HepG2 (cell line): Measurements from ENCODE around the gene ADGRB2. TPM values are rescaled to one million over a fixed set of nuclear protein-coding genes. Genes with fewer than 3 reads are reported as not detected.

ENCODE experiments used
- ATAC-seq: fragments of 200-7000 bp; cut with Tn5 transposase; 3 replicates; pipeline ENCODE4 v1.9.1; 2020; ENCODE audit warnings: mild to moderate bottlenecking, moderate library complexity
- BruUV-seq: library from RNA; stranded (reverse); fragments of 400-500 nt; replicated peaks from 2 replicates; lab custom pipeline; 2021; lab: Mats Ljungman, UMichigan
- CTCF ChIA-PET: fragments of 300-600 bp; formaldehyde crosslinking; extraction: SDS; loops from one replicate; lab custom pipeline; 2021; ENCODE audit warnings: low total read pairs, inconsistent platforms, low intra/inter-chr PET ratio; lab: Yijun Ruan, JAX
- POLR2A ChIA-PET: fragments of 350-600 bp; sonication (Branson Sonifier 250); formaldehyde crosslinking; loops from one replicate; lab custom pipeline; 2020; ENCODE audit warnings: antibody characterized with exemption, inconsistent platforms; lab: Yijun Ruan, JAX
- DNase-seq: peaks from one replicate; pipeline ENCODE4 v3.0.0-alpha.2; 2015; ENCODE audit warnings: low spot score
- FAIRE-seq: peaks from 3 replicates; lab custom pipeline; 2011; peaks lifted over from hg19 to GRCh38; lab: Jason Lieb, UNC
- H2AFZ ChIP-seq: one replicate; pipeline ENCODE4 v1.6.1; 2011; ENCODE audit warnings: low read length, inconsistent platforms
- H3K27ac ChIP-seq: fragments of 300-600 bp; 3 replicates; pipeline ENCODE4 v1.8.0; 2011; ENCODE audit warnings: mixed run types, mild to moderate bottlenecking, mixed read lengths, low read length, inconsistent platforms; ENCODE audit not compliant: insufficient read depth; ENCODE audit errors: extremely low read length
- H3K27me3 ChIP-seq, 2 experiments: fragments of 200-600 bp in 1 of 2; 2 replicates in 1 of 2; 3 replicates in 1 of 2; pipeline versions ENCODE4 v1.6.0 to v1.8.0; 2011; ENCODE audit warnings: low read length in 2 of 2, mild to moderate bottlenecking in 2 of 2, moderate library complexity in 2 of 2, inconsistent platforms in 1 of 2; ENCODE audit not compliant: insufficient read depth in 2 of 2, control insufficient read depth in 1 of 2
- H3K36me3 ChIP-seq, 2 experiments: fragments of 200-600 bp in 1 of 2; replicated peaks in 1 of 2; 2 replicates in 1 of 2; 3 replicates in 1 of 2; pipeline versions ENCODE4 v1.5.1 to v1.8.0; 2011; ENCODE audit warnings: low read length in 2 of 2, inconsistent platforms in 1 of 2; ENCODE audit not compliant: insufficient read depth in 2 of 2, control insufficient read depth in 1 of 2
- H3K4me1 ChIP-seq: 2 replicates; pipeline ENCODE4 v1.5.1; 2012; ENCODE audit warnings: low read length, inconsistent platforms; ENCODE audit not compliant: insufficient read depth
- H3K4me2 ChIP-seq: 2 replicates; pipeline ENCODE4 v1.6.0; 2011; ENCODE audit warnings: low read depth, low read length, inconsistent platforms
- H3K4me3 ChIP-seq, 3 experiments: fragments of 200-600 bp in 1 of 3; sonication (generic), shearing (Covaris generic) in 1 of 3; replicated peaks in 1 of 3; 2 replicates each; pipeline ENCODE4 v1.5.1; 2011 to 2016; ENCODE audit warnings: low read length in 3 of 3, inconsistent platforms in 2 of 3, low read depth in 2 of 3, mild to moderate bottlenecking in 2 of 3, control low read depth in 1 of 3, mixed read lengths in 1 of 3; ENCODE audit not compliant: insufficient read depth in 1 of 3
- H3K79me2 ChIP-seq: one replicate; pipeline ENCODE4 v1.6.1; 2011; ENCODE audit warnings: low read length, inconsistent platforms; ENCODE audit not compliant: insufficient read depth
- H3K9ac ChIP-seq: 2 replicates; pipeline ENCODE4 v1.6.0; 2011; ENCODE audit warnings: mild to moderate bottlenecking, low read depth, low read length, inconsistent platforms; ENCODE audit not compliant: insufficient read depth
- H3K9me3 ChIP-seq: 2 replicates; pipeline ENCODE4 v1.5.1; 2012; ENCODE audit warnings: mild to moderate bottlenecking, low read length
- H4K20me1 ChIP-seq: 2 replicates; pipeline ENCODE4 v1.6.0; 2011; ENCODE audit warnings: inconsistent platforms, mild to moderate bottlenecking, low read length, moderate library complexity; ENCODE audit not compliant: insufficient read depth
- FOXK2 ChIP-seq: fragments of 450-650 bp; IDR thresholded peaks from 2 replicates; pipeline ENCODE4 v1.6.1; 2016
- TP53 ChIP-seq: sonication (generic); formaldehyde crosslinking; conservative IDR thresholded peaks from 2 replicates; pipeline ENCODE4 v1.4.0; 2020; ENCODE audit warnings: missing genetic modification reagents
- ZBTB10 ChIP-seq: sonication (generic); formaldehyde crosslinking; IDR thresholded peaks from 2 replicates; pipeline ENCODE4 v1.4.0; 2020; ENCODE audit warnings: missing genetic modification reagents, borderline replicate concordance
- ZNF30 ChIP-seq: sonication (generic); formaldehyde crosslinking; IDR thresholded peaks from 2 replicates; pipeline ENCODE4 v1.5.0; 2020; ENCODE audit warnings: mild to moderate bottlenecking, missing genetic modification reagents
- ZNF547 ChIP-seq: sonication (generic); formaldehyde crosslinking; IDR thresholded peaks from 2 replicates; pipeline ENCODE4 v1.5.1; 2020; ENCODE audit warnings: mild to moderate bottlenecking, missing genetic modification reagents
- WGBS: methylation state at CpG from one replicate; pipeline ENCODE4 v1.1.6; 2017; ENCODE audit warnings: low lambda C conversion rate; 5-methylcytosine and 5-hydroxymethylcytosine counted together
- in situ Hi-C: cut with HindIII; loops from 2 replicates; pipeline ENCODE4 v1.10.0; 2017; ENCODE audit warnings: low pct_unique_long_range_greater_than_20kb; ENCODE audit not compliant: extremely low pct_ligation_motif_present
- intact Hi-C: fragments of 100-400 bp; cut with micrococcal nuclease; formaldehyde crosslinking; loops from one replicate; pipeline ENCODE4 v1.10.0; 2022; ENCODE audit not compliant: unreplicated experiment
- polyA plus RNA-seq, 8 experiments: library from polyadenylated mRNA; depleted of rRNA in 3 of 8; stranded (reverse) in 7 of 8; unstranded in 1 of 8; fragments of >200 nt; fragmentation: Illumina TruSeq in 4 of 8; extraction: Trizol in 4 of 8; gene quantifications; 2 replicates each; pipeline versions ENCODE4 v1.2.1 to v1.2.3, GENCODE V29; 2011 to 2016; ENCODE audit warnings: low read depth in 4 of 8, missing spikeins in 1 of 8, mixed read lengths in 1 of 8; ENCODE audit not compliant: insufficient read depth in 1 of 8
- total RNA-seq, 5 experiments: library from RNA; depleted of rRNA; stranded (reverse); fragments of >200 nt; fragmentation: Illumina TruSeq; extraction: Trizol; gene quantifications; 2 replicates each; pipeline ENCODE4 v1.2.3, GENCODE V29; 2016; ENCODE audit warnings: low read depth in 1 of 5

Gene ADGRB2
- total and polyA plus RNA-seq, 2 of the 13 experiments (the other 11 are each of a cell fraction or from before 2014, with no cell fraction given) = 0.03 to 0.09 TPM

- TF ChIP-seq ZBTB10 (CRISPR knock-in tag) (no peak), ZNF547 (CRISPR knock-in tag) (no peak)
These were observed 40.0 kb upstream of the ADGRB2 start (continued) for GRCh38 chr1:31804098-31804497.

DNA sequence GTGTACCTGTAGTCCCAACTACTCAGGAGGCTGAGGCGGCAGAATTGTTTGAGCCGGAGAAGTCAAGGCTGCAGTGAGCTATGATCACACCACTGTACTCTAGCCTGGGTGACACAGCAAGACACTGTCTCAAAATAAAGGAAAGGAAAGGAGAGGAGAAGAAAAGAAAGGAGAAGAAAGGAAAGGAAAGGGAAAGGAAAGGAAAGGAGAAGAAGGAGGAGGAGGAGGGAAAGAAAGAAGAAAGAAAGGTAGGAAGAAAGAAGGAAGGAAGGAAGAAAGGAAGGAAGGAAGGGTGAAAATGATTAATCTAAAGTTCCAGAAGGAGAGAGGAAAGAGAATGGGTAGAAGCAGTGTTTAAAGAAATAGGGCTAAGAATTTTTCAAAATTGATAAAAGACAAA lies 39.5 kb upstream of the ADGRB2 start:
- ChIA-PET CTCF (no interaction called here), POLR2A (no interaction called here)
- in situ Hi-C loops = no loop called here
- no peak overlapping the region for H3K4me3 ChIP-seq
- H3K9me3 ChIP-seq = no peaks in the 10 kb centered on the region
- FAIRE-seq (no peak), DNase-seq (no peak), ATAC-seq (no peak)
- no peaks in the 10 kb centered on the region for H4K20me1 ChIP-seq
- no peaks in the 10 kb centered on the region for H3K36me3 ChIP-seq
- no peak overlapping the region for H2AFZ ChIP-seq
- peaks cover 4 to 19% of the 10 kb centered on the region in 2 experiments; a peak in 3 of 5 replicates for H3K27me3 ChIP-seq
- no peaks in the 10 kb centered on the region for H3K79me2 ChIP-seq
- intact Hi-C loops = no loop called here
- no peak overlapping the region for H3K27ac ChIP-seq
- H3K9ac ChIP-seq = no peak overlapping the region
- no peak overlapping the region for H3K4me2 ChIP-seq
- 44% methylated on average over 2 of the region's 2 CpGs for WGBS
- H3K4me1 ChIP-seq = no peaks in the 10 kb centered on the region
- no TSS peak for BruUV-seq
- TF ChIP-seq ZNF30 = no peak
- no peak for TF ChIP-seq TP53 (CRISPR knock-in tag)
- TF ChIP-seq FOXK2 = peak; percentile 5; the same call in 1 of the 2 replicates
